Measurements from ENCODE around the gene PTPN4.

PTPN4 gene, protein sequence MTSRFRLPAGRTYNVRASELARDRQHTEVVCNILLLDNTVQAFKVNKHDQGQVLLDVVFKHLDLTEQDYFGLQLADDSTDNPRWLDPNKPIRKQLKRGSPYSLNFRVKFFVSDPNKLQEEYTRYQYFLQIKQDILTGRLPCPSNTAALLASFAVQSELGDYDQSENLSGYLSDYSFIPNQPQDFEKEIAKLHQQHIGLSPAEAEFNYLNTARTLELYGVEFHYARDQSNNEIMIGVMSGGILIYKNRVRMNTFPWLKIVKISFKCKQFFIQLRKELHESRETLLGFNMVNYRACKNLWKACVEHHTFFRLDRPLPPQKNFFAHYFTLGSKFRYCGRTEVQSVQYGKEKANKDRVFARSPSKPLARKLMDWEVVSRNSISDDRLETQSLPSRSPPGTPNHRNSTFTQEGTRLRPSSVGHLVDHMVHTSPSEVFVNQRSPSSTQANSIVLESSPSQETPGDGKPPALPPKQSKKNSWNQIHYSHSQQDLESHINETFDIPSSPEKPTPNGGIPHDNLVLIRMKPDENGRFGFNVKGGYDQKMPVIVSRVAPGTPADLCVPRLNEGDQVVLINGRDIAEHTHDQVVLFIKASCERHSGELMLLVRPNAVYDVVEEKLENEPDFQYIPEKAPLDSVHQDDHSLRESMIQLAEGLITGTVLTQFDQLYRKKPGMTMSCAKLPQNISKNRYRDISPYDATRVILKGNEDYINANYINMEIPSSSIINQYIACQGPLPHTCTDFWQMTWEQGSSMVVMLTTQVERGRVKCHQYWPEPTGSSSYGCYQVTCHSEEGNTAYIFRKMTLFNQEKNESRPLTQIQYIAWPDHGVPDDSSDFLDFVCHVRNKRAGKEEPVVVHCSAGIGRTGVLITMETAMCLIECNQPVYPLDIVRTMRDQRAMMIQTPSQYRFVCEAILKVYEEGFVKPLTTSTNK
- long read RNA-seq, full-length matches to known transcripts, result 2 of 34 reads
- long read RNA-seq, partial matches to known transcripts, result 9 of 34 reads
- long read RNA-seq, other reads (novel, unspliced or antisense), result 23 of 34 reads

DNA sequence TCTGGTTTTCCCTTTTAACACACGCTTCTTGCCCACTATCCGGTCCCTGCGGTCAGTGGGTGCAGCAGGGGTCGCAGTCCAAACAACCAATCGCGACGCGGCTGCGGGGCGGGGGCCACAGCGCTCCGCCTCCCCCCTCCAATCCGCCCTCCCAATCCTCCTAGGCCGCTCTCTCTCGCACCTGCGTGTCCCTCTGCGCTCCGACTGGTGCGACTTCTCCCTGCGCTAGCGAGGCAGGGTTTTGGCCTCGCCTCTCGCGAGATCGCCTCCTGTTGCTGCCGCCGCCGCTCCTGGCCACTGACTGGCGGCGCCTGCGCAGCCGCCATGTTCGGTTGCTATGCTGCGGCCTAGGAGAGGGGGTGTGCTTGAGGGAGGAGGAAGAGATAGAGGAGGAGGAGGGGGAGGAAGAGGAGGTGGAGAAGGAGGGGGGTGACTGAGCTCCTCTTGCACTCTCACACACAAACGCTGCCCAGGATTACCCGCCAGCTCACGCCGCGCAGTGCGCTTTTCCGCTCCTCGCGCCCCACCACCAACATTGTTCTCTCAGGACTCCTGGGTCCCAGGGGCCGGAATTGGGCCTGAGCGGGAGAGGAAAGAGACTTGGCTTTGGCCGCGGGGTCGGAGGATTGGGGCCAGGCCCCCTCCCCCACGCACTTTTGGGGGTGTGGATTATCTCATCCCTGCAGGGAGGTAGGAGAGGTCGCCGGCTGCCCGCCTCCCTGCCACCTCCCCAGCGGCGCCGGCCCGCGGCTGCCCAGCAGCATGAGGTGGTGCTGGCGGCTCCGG lies at the start of gene PTPN4:
TSS of gene PTPN4 (plus strand) at position 472 of the 786 bp plus-strand sequence. CDS start 49,932 bp downstream, outside the sequence.
- peak within 1 kb of the TSS; percentile 84 for H3K27ac ChIP-seq (replicated peaks)
- H3K27me3 ChIP-seq (ENCODE audit: insufficient read depth, poor library complexity, severe bottlenecking), result no peaks in the 10 kb centered on the region
- peak; percentile 94 to 97 for DNase-seq (ENCODE audit: low read depth in 1 of 2, low spot score in 1 of 2)
- peak within 1 kb of the TSS; percentile 68 for H3K4me3 ChIP-seq (replicated peaks; ENCODE audit: insufficient read depth, low read length)
- TF ChIP-seq, protein P1, sequence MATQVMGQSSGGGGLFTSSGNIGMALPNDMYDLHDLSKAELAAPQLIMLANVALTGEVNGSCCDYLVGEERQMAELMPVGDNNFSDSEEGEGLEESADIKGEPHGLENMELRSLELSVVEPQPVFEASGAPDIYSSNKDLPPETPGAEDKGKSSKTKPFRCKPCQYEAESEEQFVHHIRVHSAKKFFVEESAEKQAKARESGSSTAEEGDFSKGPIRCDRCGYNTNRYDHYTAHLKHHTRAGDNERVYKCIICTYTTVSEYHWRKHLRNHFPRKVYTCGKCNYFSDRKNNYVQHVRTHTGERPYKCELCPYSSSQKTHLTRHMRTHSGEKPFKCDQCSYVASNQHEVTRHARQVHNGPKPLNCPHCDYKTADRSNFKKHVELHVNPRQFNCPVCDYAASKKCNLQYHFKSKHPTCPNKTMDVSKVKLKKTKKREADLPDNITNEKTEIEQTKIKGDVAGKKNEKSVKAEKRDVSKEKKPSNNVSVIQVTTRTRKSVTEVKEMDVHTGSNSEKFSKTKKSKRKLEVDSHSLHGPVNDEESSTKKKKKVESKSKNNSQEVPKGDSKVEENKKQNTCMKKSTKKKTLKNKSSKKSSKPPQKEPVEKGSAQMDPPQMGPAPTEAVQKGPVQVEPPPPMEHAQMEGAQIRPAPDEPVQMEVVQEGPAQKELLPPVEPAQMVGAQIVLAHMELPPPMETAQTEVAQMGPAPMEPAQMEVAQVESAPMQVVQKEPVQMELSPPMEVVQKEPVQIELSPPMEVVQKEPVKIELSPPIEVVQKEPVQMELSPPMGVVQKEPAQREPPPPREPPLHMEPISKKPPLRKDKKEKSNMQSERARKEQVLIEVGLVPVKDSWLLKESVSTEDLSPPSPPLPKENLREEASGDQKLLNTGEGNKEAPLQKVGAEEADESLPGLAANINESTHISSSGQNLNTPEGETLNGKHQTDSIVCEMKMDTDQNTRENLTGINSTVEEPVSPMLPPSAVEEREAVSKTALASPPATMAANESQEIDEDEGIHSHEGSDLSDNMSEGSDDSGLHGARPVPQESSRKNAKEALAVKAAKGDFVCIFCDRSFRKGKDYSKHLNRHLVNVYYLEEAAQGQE (IDR thresholded peaks at IDR 0.05; ENCODE audit: insufficient replicate concordance, low read depth), result peak; percentile 44
- TF ChIP-seq POLR2AphosphoS5 (IDR thresholded peaks at IDR 0.05; ENCODE audit: low read depth), result peak; percentile 87
- TF ChIP-seq SPI1 (IDR thresholded peaks at IDR 0.05; ENCODE audit: borderline replicate concordance, low read depth), result peak; percentile 56; the same call in 1 of the 2 replicates
- peak; percentile 10; the same call in 1 of the 2 replicates for TF ChIP-seq GABPA (IDR thresholded peaks at IDR 0.05; ENCODE audit: low read depth)
- TF ChIP-seq, protein P2, sequence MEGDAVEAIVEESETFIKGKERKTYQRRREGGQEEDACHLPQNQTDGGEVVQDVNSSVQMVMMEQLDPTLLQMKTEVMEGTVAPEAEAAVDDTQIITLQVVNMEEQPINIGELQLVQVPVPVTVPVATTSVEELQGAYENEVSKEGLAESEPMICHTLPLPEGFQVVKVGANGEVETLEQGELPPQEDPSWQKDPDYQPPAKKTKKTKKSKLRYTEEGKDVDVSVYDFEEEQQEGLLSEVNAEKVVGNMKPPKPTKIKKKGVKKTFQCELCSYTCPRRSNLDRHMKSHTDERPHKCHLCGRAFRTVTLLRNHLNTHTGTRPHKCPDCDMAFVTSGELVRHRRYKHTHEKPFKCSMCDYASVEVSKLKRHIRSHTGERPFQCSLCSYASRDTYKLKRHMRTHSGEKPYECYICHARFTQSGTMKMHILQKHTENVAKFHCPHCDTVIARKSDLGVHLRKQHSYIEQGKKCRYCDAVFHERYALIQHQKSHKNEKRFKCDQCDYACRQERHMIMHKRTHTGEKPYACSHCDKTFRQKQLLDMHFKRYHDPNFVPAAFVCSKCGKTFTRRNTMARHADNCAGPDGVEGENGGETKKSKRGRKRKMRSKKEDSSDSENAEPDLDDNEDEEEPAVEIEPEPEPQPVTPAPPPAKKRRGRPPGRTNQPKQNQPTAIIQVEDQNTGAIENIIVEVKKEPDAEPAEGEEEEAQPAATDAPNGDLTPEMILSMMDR (IDR thresholded peaks at IDR 0.05; ENCODE audit: insufficient read depth, low read length), result no peak

- no peak overlapping the region for H3K4me3 ChIP-seq (replicated peaks; ENCODE audit: insufficient read depth, low read length)
- no peak overlapping the region for H3K27ac ChIP-seq (replicated peaks)
- TF ChIP-seq GABPA (IDR thresholded peaks at IDR 0.05; ENCODE audit: low read depth) (no peak), POLR2AphosphoS5 (IDR thresholded peaks at IDR 0.05; ENCODE audit: low read depth) (no peak), SPI1 (IDR thresholded peaks at IDR 0.05; ENCODE audit: borderline replicate concordance, low read depth) (no peak)
- TF ChIP-seq, protein P2 (IDR thresholded peaks at IDR 0.05; ENCODE audit: insufficient read depth, low read length), result no peak
- TF ChIP-seq, protein P1 (IDR thresholded peaks at IDR 0.05; ENCODE audit: insufficient replicate concordance, low read depth), result no peak
- no peak for DNase-seq (ENCODE audit: low read depth in 1 of 2, low spot score in 1 of 2)
- H3K27me3 ChIP-seq (ENCODE audit: insufficient read depth, poor library complexity, severe bottlenecking), result no peaks in the 10 kb centered on the region
These were observed 49.4 kb upstream of the PTPN4 start for GRCh38 chr2:119710281-119710680.

GRCh38 chr2:119711352-119711751 lies 48.4 kb upstream of the PTPN4 start:
- DNase-seq (ENCODE audit: low read depth in 1 of 2, low spot score in 1 of 2), result no peak
- no peaks in the 10 kb centered on the region for H3K27me3 ChIP-seq (ENCODE audit: insufficient read depth, poor library complexity, severe bottlenecking)
- TF ChIP-seq GABPA (IDR thresholded peaks at IDR 0.05; ENCODE audit: low read depth) (no peak), SPI1 (IDR thresholded peaks at IDR 0.05; ENCODE audit: borderline replicate concordance, low read depth) (no peak), POLR2AphosphoS5 (IDR thresholded peaks at IDR 0.05; ENCODE audit: low read depth) (no peak)
- TF ChIP-seq, protein P2 (IDR thresholded peaks at IDR 0.05; ENCODE audit: insufficient read depth, low read length), result no peak
- TF ChIP-seq, protein P1 (IDR thresholded peaks at IDR 0.05; ENCODE audit: insufficient replicate concordance, low read depth), result no peak
- no peak overlapping the region for H3K4me3 ChIP-seq (replicated peaks; ENCODE audit: insufficient read depth, low read length)
- H3K27ac ChIP-seq (replicated peaks), result no peak overlapping the region
